Left renal cortex interstitium (tissue), 4 donors: ENCODE data around the gene ANKRD22. TPM values are rescaled to one million over a fixed set of nuclear protein-coding genes. Genes with fewer than 3 reads are reported as not detected.
"Not testable (repeated sequence)": the region's sequence is repeated elsewhere in the genome, so short reads cannot be mapped to it uniquely, and the experiment has no call there.

ENCODE experiments used
- DNase-seq, 4 donors: peaks; one replicate each; pipeline ENCODE4 v3.0.0-alpha.2; 2013; ENCODE audit warnings: low read depth in 4 of 4, low spot score in 2 of 4, missing footprints in 1 of 4
- polyA plus RNA-seq, 4 donors: library from polyadenylated mRNA; unstranded; fragments of 120-200 nt; gene quantifications; one replicate each; pipeline ENCODE4 v1.2.1, GENCODE V29; 2013; ENCODE audit not compliant: insufficient read length in 4 of 4

ANKRD22 gene
- polyA plus RNA-seq, 4 donors, result 0.25 to 0.49 (median 0.46) TPM

DNA sequence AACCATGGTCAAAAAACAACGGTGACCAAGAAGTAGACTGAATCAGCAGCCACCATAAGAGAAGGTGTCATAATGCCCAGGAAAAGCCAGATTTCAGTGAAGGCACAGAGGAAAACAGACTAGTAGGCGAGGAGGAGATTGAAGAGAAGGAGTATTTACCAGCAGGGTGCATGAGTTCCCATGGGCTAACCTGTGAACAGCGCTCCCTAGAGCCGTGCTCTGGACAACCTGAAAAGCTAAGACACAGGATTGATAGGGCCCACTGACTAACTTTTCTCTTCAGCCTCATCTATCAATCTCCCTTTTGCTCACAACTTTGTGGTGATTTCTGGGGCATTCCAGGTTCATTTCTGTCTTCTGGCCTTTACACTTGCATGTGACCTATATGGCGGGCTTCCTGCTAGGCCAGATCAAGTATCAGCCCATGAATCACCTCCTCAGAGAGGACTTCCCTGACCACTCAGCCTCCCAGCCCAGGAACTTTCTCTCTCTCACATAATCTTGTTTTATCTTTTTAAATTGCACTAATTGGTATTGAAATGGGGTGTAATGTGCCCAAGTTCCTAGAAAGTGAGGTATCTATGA lies 12.8 kb downstream of the ANKRD22 start:
- no peak for DNase-seq

DNA sequence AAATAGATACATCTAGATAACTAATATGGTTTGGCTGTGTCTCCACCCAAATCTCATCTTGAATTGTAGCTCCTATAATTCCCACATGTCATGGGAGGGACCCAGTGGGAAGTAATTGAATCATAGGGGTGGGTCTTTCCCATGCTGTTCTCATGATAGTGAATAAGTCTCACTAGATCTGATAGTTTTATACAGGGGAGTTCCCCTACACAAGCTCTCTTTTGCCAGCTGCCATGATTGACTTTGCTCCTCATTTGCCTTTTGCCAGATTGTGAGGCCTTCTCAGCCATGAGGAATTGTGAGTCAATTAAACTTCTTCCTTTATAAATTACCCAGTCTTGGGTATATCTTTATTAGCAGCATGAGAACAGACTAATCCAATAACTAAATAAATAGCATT lies 14.0 kb downstream of the ANKRD22 start:
- DNase-seq, result not testable (repeated sequence)

GRCh38 chr10:88835910-88836221 lies 15.8 kb downstream of the ANKRD22 start:
- no peak for DNase-seq

- peak; percentile 36 to 82 (median 68) for DNase-seq
These were observed 16.3 kb downstream of the ANKRD22 start for GRCh38 chr10:88835096-88835909.

GRCh38 chr10:88833723-88834122 lies 17.9 kb downstream of the ANKRD22 start:
- no peak for DNase-seq

GRCh38 chr10:88833156-88833555 lies 18.5 kb downstream of the ANKRD22 start:
- DNase-seq, result no peak

GRCh38 chr10:88832376-88832775 lies 19.3 kb downstream of the ANKRD22 start:
- no peak for DNase-seq

GRCh38 chr10:88831709-88832108 lies 19.9 kb downstream of the ANKRD22 start:
- no peak for DNase-seq

DNA sequence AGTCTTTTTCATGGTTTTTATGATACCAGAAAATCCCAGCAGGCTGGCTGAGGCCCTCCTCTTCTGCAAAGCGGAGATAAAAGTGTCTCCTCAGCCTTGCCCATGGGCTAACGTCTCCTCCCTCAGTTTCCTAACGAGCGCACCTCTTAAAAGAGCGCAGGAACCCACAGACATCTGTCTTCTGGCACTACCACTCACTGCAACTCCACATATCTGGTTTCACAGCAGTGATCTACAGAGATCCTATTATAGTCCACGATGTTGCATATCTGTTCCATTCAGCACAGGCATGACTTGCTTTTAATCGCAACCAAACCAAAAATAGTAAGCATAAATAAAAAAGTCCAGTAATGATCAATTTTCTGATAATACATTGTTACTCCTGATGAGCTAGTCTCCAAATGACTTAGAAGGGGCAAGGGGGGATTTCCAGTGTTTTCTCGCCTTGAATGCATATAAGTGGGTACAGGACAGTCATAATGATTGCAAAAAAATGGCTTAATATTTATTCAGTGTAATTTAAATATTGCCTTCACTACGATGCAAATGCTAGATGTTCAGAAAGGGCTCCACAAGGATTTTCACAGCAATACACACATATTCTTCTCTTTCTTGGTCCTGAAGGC lies 20.9 kb downstream of the ANKRD22 start:
- no peak for DNase-seq

- no peak for DNase-seq
These were observed 23.3 kb downstream of the ANKRD22 start for GRCh38 chr10:88828310-88828709.

GRCh38 chr10:88827671-88828070 lies 24.0 kb downstream of the ANKRD22 start:
- no peak for DNase-seq

- DNase-seq, result no peak
These were observed 25.3 kb downstream of the ANKRD22 start for GRCh38 chr10:88826388-88826787.

GRCh38 chr10:88820748-88821401 lies 30.8 kb downstream of the ANKRD22 start:
- DNase-seq, result peak in 2 of 4 donors; percentile 12 to 13

DNA sequence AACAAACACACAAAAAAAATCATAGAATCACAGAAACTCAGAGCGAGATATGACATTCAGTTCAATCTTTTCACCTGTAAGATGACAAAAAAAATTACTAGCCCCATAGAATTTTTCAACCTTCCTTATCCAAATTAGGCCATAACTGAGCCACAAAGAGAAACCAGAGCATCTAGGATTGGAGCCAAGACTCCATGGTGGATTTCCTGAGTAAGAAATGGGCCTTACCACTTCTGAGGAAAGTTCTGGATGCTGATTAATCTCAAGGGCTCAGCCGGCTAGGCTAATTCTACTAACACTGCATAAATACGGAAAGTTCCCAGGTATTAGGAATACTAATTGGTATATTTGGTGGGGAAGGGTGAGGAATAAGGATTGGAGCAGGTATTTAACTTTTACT lies 32.4 kb downstream of the ANKRD22 start:
- no peak for DNase-seq

- DNase-seq, result no peak
These were observed 38.4 kb downstream of the ANKRD22 start for GRCh38 chr10:88813200-88813599.

DNA sequence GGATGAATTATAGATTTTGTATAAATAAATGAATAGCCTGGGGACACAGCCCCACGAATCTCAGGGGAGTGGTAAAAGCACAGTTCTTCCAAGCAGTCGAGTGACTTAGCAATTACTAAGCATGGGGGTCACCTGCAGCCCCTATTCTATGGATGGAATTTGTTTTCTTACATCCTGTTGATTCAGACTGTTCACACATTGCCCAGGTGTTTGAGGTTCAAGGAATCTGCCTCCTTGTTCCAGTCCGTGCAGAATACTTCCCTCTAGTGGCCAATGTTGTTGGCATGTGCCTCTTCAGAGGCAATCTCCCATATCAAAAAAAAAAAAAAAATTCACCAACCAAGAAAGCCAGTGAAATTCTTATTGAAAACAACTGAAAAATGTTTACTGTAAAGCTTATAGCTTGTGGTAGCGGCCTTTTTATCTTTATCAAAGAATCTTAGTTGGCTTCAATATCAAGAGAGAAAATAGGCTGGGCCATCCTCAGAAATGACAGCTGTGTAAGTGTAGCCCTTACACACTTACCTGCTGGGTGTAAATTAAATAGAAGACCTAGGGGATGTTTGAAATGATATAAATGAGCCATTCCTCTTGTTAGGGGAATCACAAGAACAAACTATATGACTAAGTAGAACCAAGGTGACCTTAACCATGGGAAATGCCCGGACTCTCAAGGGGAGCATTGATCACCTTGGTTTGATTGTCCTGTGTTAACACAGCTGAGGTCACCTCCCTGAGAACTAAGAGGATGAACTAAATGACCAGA lies 41.3 kb downstream of the ANKRD22 start:
- DNase-seq, result peak in 3 of 4 donors; percentile 14 to 44 (median 20)

- DNase-seq, result no peak
These were observed 42.0 kb downstream of the ANKRD22 start for GRCh38 chr10:88809621-88810020.

- no peak for DNase-seq
These were observed 45.7 kb downstream of the ANKRD22 start for GRCh38 chr10:88805924-88806323.

DNA sequence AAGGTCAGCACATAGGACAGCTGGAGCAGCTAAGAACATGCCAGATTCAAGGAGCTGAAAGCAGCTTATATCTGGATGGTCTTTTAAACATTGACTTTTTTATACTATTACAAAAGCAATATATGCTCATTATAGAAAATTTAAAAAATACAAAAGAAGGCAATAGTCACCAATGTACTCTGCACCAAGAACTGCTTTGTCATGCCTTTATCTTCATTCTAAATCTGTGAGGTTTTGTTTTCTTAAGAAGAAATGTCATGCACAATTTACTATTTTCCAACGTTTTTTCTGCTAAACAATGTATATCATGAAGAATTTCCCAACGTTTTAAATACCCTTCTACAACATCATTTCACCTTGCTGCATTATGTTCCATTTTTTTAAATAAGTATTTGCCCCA lies 46.3 kb downstream of the ANKRD22 start:
- DNase-seq, result no peak

DNA sequence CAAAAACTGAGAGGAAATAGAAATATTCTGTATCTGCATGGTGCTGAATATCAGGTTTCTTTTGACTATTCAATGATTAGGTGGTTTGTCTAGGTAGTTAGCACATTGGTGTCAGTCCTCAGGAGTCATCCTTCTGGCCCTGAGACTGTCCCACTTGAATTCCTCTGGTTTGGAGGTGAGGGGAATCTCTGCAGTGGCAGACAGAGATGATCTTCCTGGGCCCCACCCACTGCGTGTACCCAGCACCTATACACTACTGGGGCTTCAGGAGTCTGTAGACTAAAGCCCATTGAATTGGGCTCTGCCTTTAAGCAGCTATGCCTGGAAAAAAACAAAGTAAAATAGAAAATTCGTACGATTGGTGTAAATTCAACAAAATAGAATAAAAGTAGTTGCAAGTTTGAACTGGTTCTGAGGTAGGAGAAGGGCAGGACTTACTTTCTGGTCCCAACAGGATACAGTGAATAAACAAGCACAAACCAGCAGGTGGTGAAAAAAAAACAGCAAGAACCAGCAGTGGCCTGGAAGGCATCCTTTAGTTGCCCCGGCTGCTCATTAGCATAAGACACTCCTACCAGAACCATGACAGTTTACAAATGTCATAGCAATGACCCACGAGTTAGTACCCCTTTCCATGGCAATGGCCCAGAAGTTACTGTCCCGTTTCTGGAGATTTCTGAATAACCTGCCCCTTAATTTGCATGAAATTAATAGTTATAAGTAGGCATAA lies 47.4 kb downstream of the ANKRD22 start:
- DNase-seq, result no peak
